ENCODE measurements around the gene OXER1. TPM values are rescaled to one million over a fixed set of nuclear protein-coding genes. Genes with fewer than 3 reads are reported as not detected.

Gene OXER1
- total and polyA plus RNA-seq, 2 of the 13 experiments (the other 11 are each of a cell fraction or from before 2014, with no cell fraction given): 8.0 to 9.0 TPM

DNA sequence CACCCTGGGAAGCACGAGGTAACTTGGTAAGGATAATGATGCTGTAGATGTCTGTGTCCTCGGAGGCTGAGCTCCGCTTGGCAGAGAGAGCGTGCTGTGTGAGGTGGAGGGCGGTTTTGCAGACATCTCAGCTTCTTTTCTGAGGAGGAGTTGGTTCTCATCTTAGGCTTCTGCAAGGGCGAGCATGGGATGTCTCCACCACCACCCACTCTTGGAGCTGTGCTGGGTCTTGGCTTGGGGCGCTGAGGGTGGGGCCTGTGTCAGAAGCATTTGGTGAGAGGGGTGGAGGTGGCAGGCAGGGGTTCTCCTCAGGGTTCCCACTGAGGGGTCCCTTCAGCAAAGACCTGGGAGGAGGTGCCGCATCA lies 9.2 kb downstream of the OXER1 start:
- TF ChIP-seq SYNCRIP (IDR thresholded peaks at IDR 0.05; ENCODE audit: insufficient read depth, low read depth, low read length): no peak
- TF ChIP-seq ZNF10 (CRISPR knock-in tag; IDR thresholded peaks at IDR 0.05; ENCODE audit: borderline replicate concordance, low read depth): no peak
- no peak for TF ChIP-seq ZBTB7B (CRISPR knock-in tag; IDR thresholded peaks at IDR 0.05)
- FAIRE-seq (no peak), DNase-seq (ENCODE audit: low spot score) (no peak), ATAC-seq (no peak)
- ChIA-PET POLR2A (no interaction called here), CTCF (ENCODE audit: low intra/inter-chr PET ratio, low total read pairs) (no interaction called here)
- Histone ChIP-seq H3K27me3 (ENCODE audit: control insufficient read depth in 1 of 2, insufficient read depth in 2 of 2, low read length in 2 of 2) (no peaks in the 10 kb centered on the region), H4K20me1 (ENCODE audit: insufficient read depth, low read length) (no peaks in the 10 kb centered on the region), H3K36me3 (replicated peaks in 1 of 2; ENCODE audit: control insufficient read depth in 1 of 2, insufficient read depth in 2 of 2, low read length in 2 of 2) (no peaks in the 10 kb centered on the region; a peak in 1 of 5 replicates), H3K4me2 (ENCODE audit: low read depth, low read length) (no peak overlapping the region), H3K27ac (ENCODE audit: extremely low read length, insufficient read depth, low read length) (no peak overlapping the region), H3K4me1 (ENCODE audit: insufficient read depth, low read length) (peaks cover 16% of the 10 kb centered on the region), H3K9me3 (ENCODE audit: low read length) (no peaks in the 10 kb centered on the region), H3K9ac (ENCODE audit: insufficient read depth, low read depth, low read length) (no peak overlapping the region), H3K79me2 (ENCODE audit: insufficient read depth, low read length) (no peaks in the 10 kb centered on the region), H3K4me3 (replicated peaks in 1 of 3; ENCODE audit: insufficient read depth in 1 of 3, low read depth in 2 of 3, low read length in 3 of 3) (no peak overlapping the region), H2AFZ (ENCODE audit: low read length) (no peak overlapping the region)
- WGBS (ENCODE audit: low lambda C conversion rate): 83% methylated on average over 8 of the region's 8 CpGs
- in situ Hi-C loops (cut with HindIII; ENCODE audit: extremely low pct_ligation_motif_present, low pct_unique_long_range_greater_than_20kb) (no loop called here), intact Hi-C loops (cut with micrococcal nuclease; ENCODE audit: unreplicated experiment) (no loop called here)
- no TSS peak for BruUV-seq (replicated peaks)

DNA sequence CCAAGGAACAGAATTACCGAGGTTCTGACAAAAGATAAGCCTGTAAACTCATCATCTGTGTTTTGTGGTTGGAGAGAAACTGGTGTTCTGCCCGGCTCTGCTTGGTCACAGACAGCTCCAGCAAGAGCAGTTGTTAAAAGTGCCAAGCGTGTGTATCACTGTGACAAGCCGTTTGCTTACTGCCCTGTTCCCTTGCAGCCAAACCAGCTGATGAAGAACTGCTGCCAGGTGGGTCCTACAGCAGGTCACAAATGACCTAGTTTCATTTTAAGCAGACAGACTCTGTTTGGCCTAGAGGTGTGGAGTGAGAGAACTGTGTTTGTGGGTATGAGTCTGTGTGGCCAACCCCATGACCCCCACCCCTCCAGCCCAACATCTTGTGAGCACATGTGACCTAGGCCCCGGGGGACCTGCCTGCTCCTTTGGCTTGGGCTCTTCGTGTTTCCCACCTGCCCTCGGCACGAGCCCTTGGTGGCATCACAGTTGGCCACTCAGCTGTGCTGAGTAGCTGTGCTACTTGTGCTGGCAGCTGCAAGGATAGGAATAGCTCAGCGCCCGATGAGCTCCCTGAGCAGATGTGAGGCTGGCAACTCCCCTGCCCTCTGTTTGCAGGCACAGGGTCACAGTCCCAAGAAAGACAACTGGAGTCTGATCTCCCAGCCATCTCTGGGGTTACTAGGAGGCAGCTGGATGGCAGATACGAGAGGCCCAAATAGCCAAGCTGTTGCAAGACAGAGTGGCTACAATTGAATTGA lies 9.7 kb downstream of the OXER1 start:
- Histone ChIP-seq H3K27ac (ENCODE audit: extremely low read length, insufficient read depth, low read length) (no peak overlapping the region), H3K36me3 (replicated peaks in 1 of 2; ENCODE audit: control insufficient read depth in 1 of 2, insufficient read depth in 2 of 2, low read length in 2 of 2) (no peaks in the 10 kb centered on the region; a peak in 1 of 5 replicates), H3K79me2 (ENCODE audit: insufficient read depth, low read length) (no peaks in the 10 kb centered on the region), H3K4me2 (ENCODE audit: low read depth, low read length) (no peak overlapping the region), H3K4me1 (ENCODE audit: insufficient read depth, low read length) (peaks cover 16% of the 10 kb centered on the region), H3K9me3 (ENCODE audit: low read length) (no peaks in the 10 kb centered on the region), H4K20me1 (ENCODE audit: insufficient read depth, low read length) (no peaks in the 10 kb centered on the region), H3K9ac (ENCODE audit: insufficient read depth, low read depth, low read length) (no peak overlapping the region), H3K4me3 (replicated peaks in 1 of 3; ENCODE audit: insufficient read depth in 1 of 3, low read depth in 2 of 3, low read length in 3 of 3) (no peak overlapping the region), H2AFZ (ENCODE audit: low read length) (no peak overlapping the region), H3K27me3 (ENCODE audit: control insufficient read depth in 1 of 2, insufficient read depth in 2 of 2, low read length in 2 of 2) (no peaks in the 10 kb centered on the region)
- no peak for ATAC-seq
- ChIA-PET CTCF (ENCODE audit: low intra/inter-chr PET ratio, low total read pairs) (no interaction called here), POLR2A (no interaction called here)
- intact Hi-C loops (cut with micrococcal nuclease; ENCODE audit: unreplicated experiment) (no loop called here), in situ Hi-C loops (cut with HindIII; ENCODE audit: extremely low pct_ligation_motif_present, low pct_unique_long_range_greater_than_20kb) (no loop called here)
- no peak for FAIRE-seq
- no TSS peak for BruUV-seq (replicated peaks)
- TF ChIP-seq, protein P1, sequence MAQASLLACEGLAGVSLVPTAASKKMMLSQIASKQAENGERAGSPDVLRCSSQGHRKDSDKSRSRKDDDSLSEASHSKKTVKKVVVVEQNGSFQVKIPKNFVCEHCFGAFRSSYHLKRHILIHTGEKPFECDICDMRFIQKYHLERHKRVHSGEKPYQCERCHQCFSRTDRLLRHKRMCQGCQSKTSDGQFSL (CRISPR knock-in tag; IDR thresholded peaks at IDR 0.05): no peak
- TF ChIP-seq ZNF510 (CRISPR knock-in tag; IDR thresholded peaks at IDR 0.05; ENCODE audit: low read depth): no peak
- TF ChIP-seq ZFP82 (CRISPR knock-in tag; IDR thresholded peaks at IDR 0.05; ENCODE audit: borderline replicate concordance): no peak
- TF ChIP-seq ZNF550 (CRISPR knock-in tag; IDR thresholded peaks at IDR 0.05; ENCODE audit: borderline replicate concordance): no peak
- TF ChIP-seq, protein P2, sequence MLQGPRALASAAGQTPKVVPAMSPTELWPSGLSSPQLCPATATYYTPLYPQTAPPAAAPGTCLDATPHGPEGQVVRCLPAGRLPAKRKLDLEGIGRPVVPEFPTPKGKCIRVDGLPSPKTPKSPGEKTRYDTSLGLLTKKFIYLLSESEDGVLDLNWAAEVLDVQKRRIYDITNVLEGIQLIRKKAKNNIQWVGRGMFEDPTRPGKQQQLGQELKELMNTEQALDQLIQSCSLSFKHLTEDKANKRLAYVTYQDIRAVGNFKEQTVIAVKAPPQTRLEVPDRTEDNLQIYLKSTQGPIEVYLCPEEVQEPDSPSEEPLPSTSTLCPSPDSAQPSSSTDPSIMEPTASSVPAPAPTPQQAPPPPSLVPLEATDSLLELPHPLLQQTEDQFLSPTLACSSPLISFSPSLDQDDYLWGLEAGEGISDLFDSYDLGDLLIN (CRISPR knock-in tag; IDR thresholded peaks at IDR 0.05; ENCODE audit: borderline replicate concordance): no peak
- no peak for TF ChIP-seq ARNT (IDR thresholded peaks at IDR 0.05)
- no peak for TF ChIP-seq HDAC6 (IDR thresholded peaks at IDR 0.05; ENCODE audit: low read depth, low read length)
- TF ChIP-seq, protein P3, sequence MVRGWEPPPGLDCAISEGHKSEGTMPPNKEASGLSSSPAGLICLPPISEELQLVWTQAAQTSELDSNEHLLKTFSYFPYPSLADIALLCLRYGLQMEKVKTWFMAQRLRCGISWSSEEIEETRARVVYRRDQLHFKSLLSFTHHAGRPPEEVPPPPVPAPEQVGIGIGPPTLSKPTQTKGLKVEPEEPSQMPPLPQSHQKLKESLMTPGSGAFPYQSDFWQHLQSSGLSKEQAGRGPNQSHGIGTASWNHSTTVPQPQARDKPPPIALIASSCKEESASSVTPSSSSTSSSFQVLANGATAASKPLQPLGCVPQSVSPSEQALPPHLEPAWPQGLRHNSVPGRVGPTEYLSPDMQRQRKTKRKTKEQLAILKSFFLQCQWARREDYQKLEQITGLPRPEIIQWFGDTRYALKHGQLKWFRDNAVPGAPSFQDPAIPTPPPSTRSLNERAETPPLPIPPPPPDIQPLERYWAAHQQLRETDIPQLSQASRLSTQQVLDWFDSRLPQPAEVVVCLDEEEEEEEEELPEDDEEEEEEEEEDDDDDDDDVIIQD (CRISPR knock-in tag; IDR thresholded peaks at IDR 0.05; ENCODE audit: low read depth): no peak
- TF ChIP-seq ZNF772 (CRISPR knock-in tag; IDR thresholded peaks at IDR 0.05): no peak
- no peak for TF ChIP-seq NFATC3 (CRISPR knock-in tag; IDR thresholded peaks at IDR 0.05)
- no peak for TF ChIP-seq ARNT2 (CRISPR knock-in tag; IDR thresholded peaks at IDR 0.05; ENCODE audit: low read depth)
- DNase-seq (ENCODE audit: low spot score): no peak
- WGBS (ENCODE audit: low lambda C conversion rate): 86% methylated on average over 11 of the region's 11 CpGs
